GM23338 (cell line): ENCODE measurements around the gene TMPRSS15.

Experiments
- CTCF ChIP-seq, 2 experiments: fragments of 200-600 bp in 1 of 2; sonication (generic) in 1 of 2; conservative IDR thresholded peaks; 2 replicates each; pipeline versions ENCODE4 v1.5.1 to v1.6.1; 2016 to 2017; ENCODE audit warnings: antibody characterized with exemption in 2 of 2, low read depth in 2 of 2, mild to moderate bottlenecking in 2 of 2, moderate library complexity in 1 of 2
- ETS1 ChIP-seq: IDR thresholded peaks from 2 replicates; pipeline ENCODE4 v1.6.1; 2016; ENCODE audit warnings: antibody characterized with exemption
- EZH2 ChIP-seq: fragments of 200-600 bp; sonication (generic); IDR thresholded peaks from one replicate; pipeline ENCODE4 v1.8.0; 2017; ENCODE audit warnings: antibody characterized with exemption, mild to moderate bottlenecking, low read depth; ENCODE audit not compliant: unreplicated experiment
- EZH2phosphoT487 ChIP-seq: fragments of 200-600 bp; sonication (generic); IDR thresholded peaks from one replicate; pipeline ENCODE4 v1.8.1; 2018; ENCODE audit warnings: antibody characterized with exemption; ENCODE audit not compliant: unreplicated experiment
- JUNB ChIP-seq: IDR thresholded peaks from one replicate; pipeline ENCODE4 v1.6.1; 2016; ENCODE audit warnings: antibody characterized with exemption; ENCODE audit not compliant: unreplicated experiment
- POLR2AphosphoS5 ChIP-seq: IDR thresholded peaks from 2 replicates; pipeline ENCODE4 v1.6.1; 2016; ENCODE audit warnings: antibody characterized with exemption, low read depth
- REST ChIP-seq: IDR thresholded peaks from one replicate; pipeline ENCODE4 v1.6.1; 2018; ENCODE audit warnings: antibody characterized with exemption; ENCODE audit not compliant: unreplicated experiment
- ZNF114 ChIP-seq: fragments of 250-450 bp; sonication (Bioruptor Pico); IDR thresholded peaks from 2 replicates; pipeline ENCODE4 v1.5.0; 2020; ENCODE audit warnings: mild to moderate bottlenecking, moderate library complexity

GRCh38 chr21:18269856-18270255 is 133.7 kb downstream of the TMPRSS15 start:
- TF ChIP-seq REST = no peak
- no peak for TF ChIP-seq POLR2AphosphoS5
- TF ChIP-seq EZH2 = no peak
- TF ChIP-seq CTCF (conservative IDR thresholded peaks at IDR 0.05; ENCODE audit: low read depth in 2 of 2) = no peak
- TF ChIP-seq JUNB = no peak
- TF ChIP-seq ETS1 = no peak
- no peak for TF ChIP-seq ZNF114 (CRISPR knock-in tag)
- no peak for TF ChIP-seq EZH2phosphoT487
